Astrocyte of the cerebellum (primary cell): ENCODE data around the gene MAPK11.

Experiments used
- DNase-seq: peaks from one replicate; pipeline ENCODE4 v3.0.0-alpha.2; 2011; ENCODE audit warnings: low read depth
- H3K4me3 ChIP-seq: 2 replicates; pipeline ENCODE4 v1.5.1; 2011; ENCODE audit warnings: mild to moderate bottlenecking, low read depth, low read length, moderate library complexity
- in situ Hi-C: cut with HindIII; loops from 2 replicates; pipeline ENCODE4 v1.10.0; 2017; ENCODE audit warnings: low sequenced_read_pairs
- TF ChIP-seq, protein P1 (sequence below): IDR thresholded peaks from 2 replicates; pipeline ENCODE4 v1.5.1; 2012; ENCODE audit warnings: low read length, low read depth, moderate library complexity, mild to moderate bottlenecking; ENCODE audit errors: missing control alignments

Gene MAPK11

GRCh38 chr22:50283821-50284220 is 13.6 kb upstream of the MAPK11 start:
- TF ChIP-seq, protein P1, sequence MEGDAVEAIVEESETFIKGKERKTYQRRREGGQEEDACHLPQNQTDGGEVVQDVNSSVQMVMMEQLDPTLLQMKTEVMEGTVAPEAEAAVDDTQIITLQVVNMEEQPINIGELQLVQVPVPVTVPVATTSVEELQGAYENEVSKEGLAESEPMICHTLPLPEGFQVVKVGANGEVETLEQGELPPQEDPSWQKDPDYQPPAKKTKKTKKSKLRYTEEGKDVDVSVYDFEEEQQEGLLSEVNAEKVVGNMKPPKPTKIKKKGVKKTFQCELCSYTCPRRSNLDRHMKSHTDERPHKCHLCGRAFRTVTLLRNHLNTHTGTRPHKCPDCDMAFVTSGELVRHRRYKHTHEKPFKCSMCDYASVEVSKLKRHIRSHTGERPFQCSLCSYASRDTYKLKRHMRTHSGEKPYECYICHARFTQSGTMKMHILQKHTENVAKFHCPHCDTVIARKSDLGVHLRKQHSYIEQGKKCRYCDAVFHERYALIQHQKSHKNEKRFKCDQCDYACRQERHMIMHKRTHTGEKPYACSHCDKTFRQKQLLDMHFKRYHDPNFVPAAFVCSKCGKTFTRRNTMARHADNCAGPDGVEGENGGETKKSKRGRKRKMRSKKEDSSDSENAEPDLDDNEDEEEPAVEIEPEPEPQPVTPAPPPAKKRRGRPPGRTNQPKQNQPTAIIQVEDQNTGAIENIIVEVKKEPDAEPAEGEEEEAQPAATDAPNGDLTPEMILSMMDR: no peak
- in situ Hi-C loops: no loop called here
- H3K4me3 ChIP-seq: no peak overlapping the region
- DNase-seq: no peak

GRCh38 chr22:50282361-50283155 is 12.4 kb upstream of the MAPK11 start:
- in situ Hi-C loops: no loop called here
- peak; percentile 45 for DNase-seq
- no peak overlapping the region for H3K4me3 ChIP-seq

GRCh38 chr22:50281957-50282356 is 11.8 kb upstream of the MAPK11 start:
- no peak overlapping the region for H3K4me3 ChIP-seq
- TF ChIP-seq, protein P1: no peak
- DNase-seq: no peak
- in situ Hi-C loops: no loop called here

More at GRCh38 chr22:50282361-50283155, 12.4 kb upstream of the MAPK11 start:
- TF ChIP-seq, protein P1: no peak

- TF ChIP-seq, protein P1: no peak
- no peak overlapping the region for H3K4me3 ChIP-seq
- in situ Hi-C loops: no loop called here
- DNase-seq: no peak
Measured at GRCh38 chr22:50281384-50281760, 11.2 kb upstream of the MAPK11 start.

- in situ Hi-C loops: no loop called here
- DNase-seq: no peak
- TF ChIP-seq, protein P1: no peak
- no peak overlapping the region for H3K4me3 ChIP-seq
Measured at GRCh38 chr22:50280708-50281383, 10.7 kb upstream of the MAPK11 start.

DNA sequence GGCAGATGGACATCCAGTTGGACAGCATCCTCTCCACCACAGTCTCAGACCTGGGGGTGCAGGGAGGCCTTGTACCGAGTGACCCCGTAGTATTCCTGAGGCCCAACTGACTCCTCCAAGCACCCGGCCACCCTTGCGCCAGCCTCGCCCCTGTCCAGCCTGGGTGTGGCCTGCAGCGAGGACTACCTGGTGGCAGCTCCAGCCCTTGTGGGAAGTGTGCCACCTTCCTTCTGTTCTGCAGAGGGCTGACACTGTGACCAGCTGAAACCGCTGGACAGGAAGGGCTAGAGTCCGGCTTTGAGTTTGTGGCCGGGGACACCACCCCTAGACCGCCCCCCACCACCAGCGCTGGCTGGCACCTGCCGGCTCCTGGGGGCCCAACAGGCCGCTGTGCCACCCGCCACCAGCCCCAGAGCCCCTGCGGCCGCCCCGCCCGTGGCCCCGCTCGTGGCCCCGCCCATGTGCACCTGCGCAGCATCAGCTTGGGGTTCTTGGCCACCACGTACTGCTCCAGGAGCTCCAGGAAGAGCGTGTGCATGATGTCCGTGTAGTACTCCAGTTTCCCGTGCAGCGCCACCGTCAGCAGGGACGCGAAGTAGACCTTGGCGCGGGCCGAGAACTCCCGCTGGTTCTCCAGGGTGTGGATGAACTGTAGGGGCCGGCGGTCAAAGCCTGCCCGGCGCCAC is 10.0 kb upstream of the MAPK11 start:
- in situ Hi-C loops: no loop called here
- DNase-seq: no peak
- H3K4me3 ChIP-seq: no peak overlapping the region
- TF ChIP-seq, protein P1: no peak
